Ramos (cell line): ENCODE measurements around the gene PLCG2.

Source experiments
- in situ Hi-C: fragments of 300-500 bp; cut with MboI; formaldehyde crosslinking; loops from one replicate; pipeline ENCODE4 v1.14.3; 2022; ENCODE audit warnings: low sequenced_read_pairs; ENCODE audit not compliant: unreplicated experiment

PLCG2 gene

GRCh38 chr16:81778861-81779535 lies at the start of gene PLCG2:
TSS of gene PLCG2 (plus strand) at chr16:81779291. CDS start at chr16:81785990, 6,699 bp downstream.
- in situ Hi-C loops = no loop called here

- in situ Hi-C loops = loop anchor here (5.0 to 25.0 kb wide), 3 partner anchors 335 to 692 kb away; partner anchors contain the start of gene ATMIN
Measured at GRCh38 chr16:81729451-81729850, 49.6 kb upstream of the PLCG2 start.

GRCh38 chr16:81730090-81731051 lies 48.7 kb upstream of the PLCG2 start:
- in situ Hi-C loops = loop anchor here (25.0 kb wide), 1 partner anchor 693 kb away; the partner anchor contains the start of gene ATMIN

GRCh38 chr16:81731649-81732048 lies 47.4 kb upstream of the PLCG2 start:
- in situ Hi-C loops = loop anchor here (25.0 kb wide), 1 partner anchor 694 kb away; the partner anchor contains the start of gene ATMIN

- in situ Hi-C loops = loop anchor here (25.0 kb wide), 1 partner anchor 695 kb away; the partner anchor contains the start of gene ATMIN
Measured at GRCh38 chr16:81732699-81733098, 46.4 kb upstream of the PLCG2 start.

- in situ Hi-C loops = loop anchor here (25.0 kb wide), 1 partner anchor 696 kb away; the partner anchor contains the start of gene ATMIN
Measured at GRCh38 chr16:81733295-81733694, 45.8 kb upstream of the PLCG2 start.

GRCh38 chr16:81734632-81735434 lies 44.3 kb upstream of the PLCG2 start:
- in situ Hi-C loops = loop anchor here (25.0 kb wide), 1 partner anchor 698 kb away; the partner anchor contains the start of gene ATMIN

- in situ Hi-C loops = loop anchor here (25.0 kb wide), 1 partner anchor 701 kb away; the partner anchor contains the start of gene ATMIN
Measured at GRCh38 chr16:81737885-81738536, 41.1 kb upstream of the PLCG2 start.

GRCh38 chr16:81738783-81739496 lies 40.2 kb upstream of the PLCG2 start:
- in situ Hi-C loops = loop anchor here (25.0 kb wide), 1 partner anchor 702 kb away; the partner anchor contains the start of gene ATMIN

GRCh38 chr16:81739503-81739902 lies 39.6 kb upstream of the PLCG2 start:
- in situ Hi-C loops = loop anchor here (25.0 kb wide), 1 partner anchor 702 kb away; the partner anchor contains the start of gene ATMIN

GRCh38 chr16:81740169-81740568 lies 38.9 kb upstream of the PLCG2 start:
- in situ Hi-C loops = loop anchor here (5.0 to 25.0 kb wide), 2 partner anchors 77 to 703 kb away; partner anchors contain the start of gene ATMIN

- in situ Hi-C loops = loop anchor here (5.0 to 25.0 kb wide), 2 partner anchors 76 to 704 kb away; partner anchors contain the start of gene ATMIN
Measured at GRCh38 chr16:81741430-81741770, 37.7 kb upstream of the PLCG2 start.

GRCh38 chr16:81744385-81744784 lies 34.7 kb upstream of the PLCG2 start:
- in situ Hi-C loops = loop anchor here (5.0 to 25.0 kb wide), 2 partner anchors 73 to 707 kb away; partner anchors contain the start of gene ATMIN

GRCh38 chr16:81744911-81745310 lies 34.2 kb upstream of the PLCG2 start:
- in situ Hi-C loops = loop anchor here (5.0 to 25.0 kb wide), 2 partner anchors 72 to 708 kb away; partner anchors contain the start of gene ATMIN

- in situ Hi-C loops = loop anchor here (25.0 kb wide), 1 partner anchor 709 kb away; the partner anchor contains the start of gene ATMIN
Measured at GRCh38 chr16:81745704-81746558, 33.2 kb upstream of the PLCG2 start.

- in situ Hi-C loops = loop anchor here (25.0 kb wide), 1 partner anchor 709 kb away; the partner anchor contains the start of gene ATMIN
Measured at GRCh38 chr16:81746566-81746965, 32.5 kb upstream of the PLCG2 start.
